SHP77 treated with DMSO at 0.1 percent for 48 hours (cell line): Measurements from ENCODE around the gene CACNA1C.
"Not testable (repeated sequence)": the region's sequence is repeated elsewhere in the genome, so short reads cannot be mapped to it uniquely, and the experiment has no call there.

Experiments used
- DNase-seq: peaks from one replicate; lab custom pipeline; 2025; lab: John Stamatoyannopoulos, UW

Gene CACNA1C

GRCh38 chr12:2076196-2076570 is 23.4 kb downstream of the CACNA1C start:
- no peak for DNase-seq

GRCh38 chr12:2076728-2077127 is 23.9 kb downstream of the CACNA1C start:
- no peak for DNase-seq

GRCh38 chr12:2080604-2081003 is 27.8 kb downstream of the CACNA1C start:
- DNase-seq: no peak

- DNase-seq: no peak
Observed at GRCh38 chr12:2082321-2082720, 29.5 kb downstream of the CACNA1C start.

GRCh38 chr12:2083008-2083407 is 30.2 kb downstream of the CACNA1C start:
- no peak for DNase-seq

- DNase-seq: no peak
Observed at GRCh38 chr12:2083561-2083960, 30.8 kb downstream of the CACNA1C start.

GRCh38 chr12:2084553-2085296 is 31.9 kb downstream of the CACNA1C start:
- DNase-seq: no peak

- no peak for DNase-seq
Observed at GRCh38 chr12:2092354-2092753, 39.6 kb downstream of the CACNA1C start.

GRCh38 chr12:2092890-2093289 is 40.1 kb downstream of the CACNA1C start:
- DNase-seq: no peak

- no peak for DNase-seq
Observed at GRCh38 chr12:2094597-2094996, 41.8 kb downstream of the CACNA1C start.

GRCh38 chr12:2095878-2096277 is 43.1 kb downstream of the CACNA1C start:
- DNase-seq: no peak

GRCh38 chr12:2097617-2098016 is 44.8 kb downstream of the CACNA1C start:
- DNase-seq: no peak

GRCh38 chr12:2098852-2099251 is 46.1 kb downstream of the CACNA1C start:
- no peak for DNase-seq

- DNase-seq: no peak
Observed at GRCh38 chr12:2099595-2099994, 46.8 kb downstream of the CACNA1C start.

GRCh38 chr12:2101359-2101758 is 48.6 kb downstream of the CACNA1C start:
- DNase-seq: no peak

GRCh38 chr12:2101771-2102170 is 49.0 kb downstream of the CACNA1C start:
- no peak for DNase-seq

GRCh38 chr12:2102736-2103135 is 49.9 kb downstream of the CACNA1C start:
- DNase-seq: not testable (repeated sequence)

- not testable (repeated sequence) for DNase-seq
Observed at GRCh38 chr12:2105387-2105786, 52.6 kb downstream of the CACNA1C start.

GRCh38 chr12:2108166-2108565 is 55.4 kb downstream of the CACNA1C start:
- no peak for DNase-seq

GRCh38 chr12:2108975-2109671 is 56.3 kb downstream of the CACNA1C start:
- no peak for DNase-seq

GRCh38 chr12:2110127-2110526 is 57.3 kb downstream of the CACNA1C start:
- no peak for DNase-seq

GRCh38 chr12:2110849-2111566 is 58.2 kb downstream of the CACNA1C start:
- DNase-seq: no peak

- DNase-seq: no peak
Observed at GRCh38 chr12:2111826-2112225, 59.0 kb downstream of the CACNA1C start.
